Measurements from ENCODE around the gene FMNL2. TPM values are rescaled to one million over a fixed set of nuclear protein-coding genes. Genes with fewer than 3 reads are reported as not detected.
A peak's percentile ranks its signal among the peaks of the same experiment; 100 is the strongest.

FMNL2 gene
- total RNA-seq, 1 experiment from 2014 or later, result 29.0 TPM

DNA sequence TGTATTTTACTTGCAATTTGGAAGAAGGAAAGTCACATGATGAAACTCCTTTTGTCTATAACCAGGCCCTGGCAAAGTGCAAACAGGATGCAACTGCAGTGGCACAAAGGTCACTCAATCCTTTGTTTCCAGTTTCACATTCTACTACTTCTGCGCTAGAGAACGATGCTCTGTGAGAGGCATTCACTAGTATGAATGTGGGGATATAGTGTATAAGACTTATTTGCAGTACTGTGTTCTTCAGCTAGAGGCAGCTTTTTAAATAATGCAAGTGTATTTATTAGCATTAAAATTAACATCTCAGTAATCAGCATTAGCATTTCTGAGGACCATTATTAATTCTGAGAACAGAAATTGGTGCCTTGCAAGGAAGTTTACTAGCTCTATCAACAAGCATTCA is 313.4 kb downstream of the FMNL2 start:
- no peaks in the 10 kb centered on the region; the same call in 1 of the 2 replicates for H4K20me1 ChIP-seq (ENCODE audit: insufficient read depth)
- no peaks in the 10 kb centered on the region for H3K9me2 ChIP-seq (ENCODE audit: insufficient read depth)
- peaks cover 15% of the 10 kb centered on the region; the same call in 1 of the 2 replicates for H3K36me3 ChIP-seq (ENCODE audit: low read depth)
- CTCF ChIA-PET, result no interaction called here
- H3K9me3 ChIP-seq (ENCODE audit: insufficient read depth, low read depth), result no peaks in the 10 kb centered on the region
- H3K4me2 ChIP-seq, result no peak overlapping the region
- intact Hi-C loops (cut with micrococcal nuclease; ENCODE audit: unreplicated experiment), result no loop called here
- POLR2A ChIA-PET (ENCODE audit: unreplicated experiment), result no interaction called here
- TF ChIP-seq, protein P1, sequence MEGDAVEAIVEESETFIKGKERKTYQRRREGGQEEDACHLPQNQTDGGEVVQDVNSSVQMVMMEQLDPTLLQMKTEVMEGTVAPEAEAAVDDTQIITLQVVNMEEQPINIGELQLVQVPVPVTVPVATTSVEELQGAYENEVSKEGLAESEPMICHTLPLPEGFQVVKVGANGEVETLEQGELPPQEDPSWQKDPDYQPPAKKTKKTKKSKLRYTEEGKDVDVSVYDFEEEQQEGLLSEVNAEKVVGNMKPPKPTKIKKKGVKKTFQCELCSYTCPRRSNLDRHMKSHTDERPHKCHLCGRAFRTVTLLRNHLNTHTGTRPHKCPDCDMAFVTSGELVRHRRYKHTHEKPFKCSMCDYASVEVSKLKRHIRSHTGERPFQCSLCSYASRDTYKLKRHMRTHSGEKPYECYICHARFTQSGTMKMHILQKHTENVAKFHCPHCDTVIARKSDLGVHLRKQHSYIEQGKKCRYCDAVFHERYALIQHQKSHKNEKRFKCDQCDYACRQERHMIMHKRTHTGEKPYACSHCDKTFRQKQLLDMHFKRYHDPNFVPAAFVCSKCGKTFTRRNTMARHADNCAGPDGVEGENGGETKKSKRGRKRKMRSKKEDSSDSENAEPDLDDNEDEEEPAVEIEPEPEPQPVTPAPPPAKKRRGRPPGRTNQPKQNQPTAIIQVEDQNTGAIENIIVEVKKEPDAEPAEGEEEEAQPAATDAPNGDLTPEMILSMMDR (conservative IDR thresholded peaks at IDR 0.05), result peak; percentile 58; the same call in 1 of the 2 replicates
- TF ChIP-seq EZH2 (IDR thresholded peaks at IDR 0.05; ENCODE audit: low read depth), result no peak
- no peak for DNase-seq
- H3K79me2 ChIP-seq (ENCODE audit: low read depth), result no peaks in the 10 kb centered on the region
- no peak overlapping the region for H3K27ac ChIP-seq
- BruUV-seq (replicated peaks), result no TSS peak
- 0 out of 2 replicates have a peak, but pooled peaks cover 7% of the 10 kb centered on the region for H3K4me1 ChIP-seq (replicated peaks; ENCODE audit: insufficient read depth)
- no peaks in the 10 kb centered on the region for H3K27me3 ChIP-seq (ENCODE audit: insufficient read depth, low read depth)
- peaks cover 42% of the 10 kb centered on the region for H3F3A ChIP-seq (ENCODE audit: insufficient read depth, low read depth)
- no peak overlapping the region for H2AFZ ChIP-seq
- no peak overlapping the region for H3K4me3 ChIP-seq

DNA sequence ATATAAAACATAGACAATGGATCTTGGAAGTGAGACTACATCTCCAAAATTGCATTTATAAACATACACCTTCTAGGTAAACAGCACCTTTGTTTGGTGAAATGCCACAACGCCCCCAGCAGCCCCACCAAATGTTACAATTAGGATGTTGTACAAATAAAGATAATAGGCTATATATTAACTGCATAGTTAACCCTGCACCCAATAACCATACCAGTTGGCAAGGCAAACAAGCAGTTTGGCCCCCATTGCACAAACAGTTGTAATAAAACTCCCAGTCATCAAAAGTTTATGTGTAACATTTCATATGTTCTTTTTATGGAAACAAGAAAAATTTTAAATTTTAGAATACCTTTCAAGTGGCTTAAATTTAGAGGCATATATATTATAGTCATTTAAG is 315.0 kb downstream of the FMNL2 start:
- no peaks in the 10 kb centered on the region for H3K27me3 ChIP-seq (ENCODE audit: insufficient read depth, low read depth)
- H3K4me1 ChIP-seq (replicated peaks; ENCODE audit: insufficient read depth), result 0 out of 2 replicates have a peak, but pooled peaks cover 7% of the 10 kb centered on the region
- BruUV-seq (replicated peaks), result no TSS peak
- no peaks in the 10 kb centered on the region; the same call in 1 of the 2 replicates for H4K20me1 ChIP-seq (ENCODE audit: insufficient read depth)
- ChIA-PET POLR2A (ENCODE audit: unreplicated experiment) (no interaction called here), CTCF (no interaction called here)
- H3K79me2 ChIP-seq (ENCODE audit: low read depth), result no peaks in the 10 kb centered on the region
- no peaks in the 10 kb centered on the region for H3K9me3 ChIP-seq (ENCODE audit: insufficient read depth, low read depth)
- H3K27ac ChIP-seq, result no peak overlapping the region
- intact Hi-C loops (cut with micrococcal nuclease; ENCODE audit: unreplicated experiment), result no loop called here
- H3K4me3 ChIP-seq, result no peak overlapping the region
- peaks cover 42% of the 10 kb centered on the region for H3F3A ChIP-seq (ENCODE audit: insufficient read depth, low read depth)
- peaks cover 22% of the 10 kb centered on the region for H3K36me3 ChIP-seq (ENCODE audit: low read depth)
- H2AFZ ChIP-seq, result no peak overlapping the region
- no peaks in the 10 kb centered on the region for H3K9me2 ChIP-seq (ENCODE audit: insufficient read depth)
- TF ChIP-seq, protein P1 (conservative IDR thresholded peaks at IDR 0.05), result no peak
- TF ChIP-seq EZH2 (IDR thresholded peaks at IDR 0.05; ENCODE audit: low read depth), result no peak
- H3K4me2 ChIP-seq, result no peak overlapping the region
- DNase-seq, result no peak

- Histone ChIP-seq H3K27me3 (ENCODE audit: insufficient read depth, low read depth) (no peaks in the 10 kb centered on the region), H3K9me3 (ENCODE audit: insufficient read depth, low read depth) (no peaks in the 10 kb centered on the region), H3K27ac (no peak overlapping the region), H3K4me2 (no peak overlapping the region), H3K4me3 (no peak overlapping the region), H3K9me2 (ENCODE audit: insufficient read depth) (no peaks in the 10 kb centered on the region), H3K79me2 (ENCODE audit: low read depth) (no peaks in the 10 kb centered on the region), H2AFZ (no peak overlapping the region), H4K20me1 (ENCODE audit: insufficient read depth) (no peaks in the 10 kb centered on the region; the same call in 1 of the 2 replicates), H3K4me1 (replicated peaks; ENCODE audit: insufficient read depth) (0 out of 2 replicates have a peak, but pooled peaks cover 7% of the 10 kb centered on the region), H3F3A (ENCODE audit: insufficient read depth, low read depth) (peaks cover 39% of the 10 kb centered on the region), H3K36me3 (ENCODE audit: low read depth) (peaks cover 30% of the 10 kb centered on the region)
- CTCF ChIA-PET, result no interaction called here
- POLR2A ChIA-PET (ENCODE audit: unreplicated experiment), result no interaction called here
- no TSS peak for BruUV-seq (replicated peaks)
- intact Hi-C loops (cut with micrococcal nuclease; ENCODE audit: unreplicated experiment), result no loop called here
- TF ChIP-seq, protein P1 (conservative IDR thresholded peaks at IDR 0.05), result no peak
- no peak for TF ChIP-seq EZH2 (IDR thresholded peaks at IDR 0.05; ENCODE audit: low read depth)
- no peak for DNase-seq
Measured at GRCh38 chr2:152650768-152651371, 315.9 kb downstream of the FMNL2 start.

All from PC-9 (cell line).